GM18507 (cell line): ENCODE data around the gene NACC1.
"Not testable (repeated sequence)": the region's sequence is repeated elsewhere in the genome, so short reads cannot be mapped to it uniquely, and the experiment has no call there.

Experiments used
- DNase-seq: peaks from one replicate; pipeline ENCODE4 v3.0.0; 2011; ENCODE audit warnings: low read depth; ENCODE audit not compliant: insufficient read length; ENCODE audit errors: extremely low spot score
- FAIRE-seq: peaks from 2 replicates; lab custom pipeline; 2011; peaks lifted over from hg19 to GRCh38; lab: Jason Lieb, UNC

The NACC1 gene

GRCh38 chr19:13134626-13135025, 16.6 kb downstream of the NACC1 start:
- DNase-seq (no peak), FAIRE-seq (no peak)

- DNase-seq (no peak), FAIRE-seq (no peak)
Measured at GRCh38 chr19:13135068-13136062, 17.3 kb downstream of the NACC1 start.

- FAIRE-seq, result no peak
Measured at GRCh38 chr19:13137290-13137794, 19.3 kb downstream of the NACC1 start.

GRCh38 chr19:13138171-13138915, 20.3 kb downstream of the NACC1 start:
- DNase-seq, result no peak
- no peak for FAIRE-seq

More at GRCh38 chr19:13137290-13137794, 19.3 kb downstream of the NACC1 start:
- DNase-seq, result no peak

GRCh38 chr19:13138916-13139198, 20.8 kb downstream of the NACC1 start:
- FAIRE-seq (no peak), DNase-seq (no peak)

- FAIRE-seq, result no peak
Measured at GRCh38 chr19:13139633-13140311, 21.7 kb downstream of the NACC1 start.

GRCh38 chr19:13146763-13147563, 28.9 kb downstream of the NACC1 start:
- DNase-seq (no peak), FAIRE-seq (no peak)

More at GRCh38 chr19:13139633-13140311, 21.7 kb downstream of the NACC1 start:
- no peak for DNase-seq

GRCh38 chr19:13149173-13149627, 31.1 kb downstream of the NACC1 start:
- not testable (repeated sequence) for DNase-seq, FAIRE-seq

GRCh38 chr19:13149628-13150186, 31.6 kb downstream of the NACC1 start:
- DNase-seq (no peak), FAIRE-seq (no peak)

- DNase-seq, result peak; percentile 86
- FAIRE-seq, result peak; percentile 95
Measured at GRCh38 chr19:13150187-13150930, 32.3 kb downstream of the NACC1 start, which contains the start of the genes IER2 and STX10. Gene IER2, plus strand, starts transcription at chr19:13150411. Its CDS starts 2,776 bp downstream, at chr19:13153187. Gene STX10, minus strand, starts transcription at chr19:13150375. Its CDS starts 202 bp downstream, at chr19:13150173.

- FAIRE-seq, result no peak
- no peak for DNase-seq
Measured at GRCh38 chr19:13150931-13151604, 33.0 kb downstream of the NACC1 start.

GRCh38 chr19:13151605-13152355, 33.7 kb downstream of the NACC1 start:
- peak; percentile 83 for DNase-seq
- FAIRE-seq, result peak; percentile 82

GRCh38 chr19:13152356-13152973, 34.4 kb downstream of the NACC1 start:
- DNase-seq (no peak), FAIRE-seq (no peak)

GRCh38 chr19:13152974-13153568, 35.0 kb downstream of the NACC1 start:
- FAIRE-seq (peak; percentile 93), DNase-seq (peak; percentile 79)

- DNase-seq (no peak), FAIRE-seq (no peak)
Measured at GRCh38 chr19:13153569-13154240, 35.6 kb downstream of the NACC1 start.
